GM18517 (cell line): ENCODE data around the gene FBXO24.
"Not testable (repeated sequence)": the region's sequence is repeated elsewhere in the genome, so short reads cannot be mapped to it uniquely, and the experiment has no call there.

Experiments used
- ATAC-seq: cut with Tn5 transposase; IDR thresholded peaks from one replicate; pipeline ENCODE4 v1.9.1; 2021; ENCODE audit warnings: mild to moderate bottlenecking, moderate library complexity; ENCODE audit not compliant: unreplicated experiment

Gene FBXO24

DNA sequence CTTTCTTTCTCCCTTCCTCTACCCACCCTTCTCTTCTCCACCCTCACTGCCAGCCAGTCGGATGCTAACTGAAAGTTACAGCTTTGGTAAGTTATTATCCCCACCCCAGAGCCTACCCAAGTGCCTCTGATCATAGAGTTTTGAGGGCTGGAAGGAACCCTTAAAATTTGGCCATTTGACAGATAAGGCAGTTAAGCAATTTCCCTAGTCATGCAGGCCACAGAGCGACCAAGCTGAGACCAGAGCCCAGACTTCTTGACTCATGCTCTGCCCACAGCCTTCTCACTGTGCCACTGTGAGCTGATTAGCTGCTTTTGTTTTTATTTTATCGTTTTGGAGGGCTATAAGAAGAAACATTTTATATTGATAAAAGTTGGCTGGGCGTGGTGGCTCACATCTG lies 29.6 kb upstream of the FBXO24 start:
- no peak for ATAC-seq

DNA sequence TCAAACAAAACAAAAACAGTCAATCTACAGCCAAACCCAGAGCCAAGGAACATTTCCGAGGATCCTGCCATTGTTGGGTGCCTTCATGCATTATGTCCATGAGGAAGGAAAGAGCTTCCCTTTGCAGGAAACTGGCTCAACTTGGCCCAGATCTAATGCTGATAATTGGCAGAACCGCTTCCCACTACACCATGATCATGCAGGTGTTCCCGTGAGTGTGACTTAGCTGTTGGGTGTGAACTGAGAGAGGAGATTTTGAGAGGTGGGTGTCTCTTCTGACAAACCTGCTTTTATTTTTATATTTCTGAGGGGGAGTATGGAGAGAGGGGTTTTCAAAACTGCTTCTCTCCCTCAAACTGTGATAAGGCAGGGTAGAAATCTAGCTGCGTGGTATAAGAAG lies 27.0 kb upstream of the FBXO24 start:
- ATAC-seq, result no peak

DNA sequence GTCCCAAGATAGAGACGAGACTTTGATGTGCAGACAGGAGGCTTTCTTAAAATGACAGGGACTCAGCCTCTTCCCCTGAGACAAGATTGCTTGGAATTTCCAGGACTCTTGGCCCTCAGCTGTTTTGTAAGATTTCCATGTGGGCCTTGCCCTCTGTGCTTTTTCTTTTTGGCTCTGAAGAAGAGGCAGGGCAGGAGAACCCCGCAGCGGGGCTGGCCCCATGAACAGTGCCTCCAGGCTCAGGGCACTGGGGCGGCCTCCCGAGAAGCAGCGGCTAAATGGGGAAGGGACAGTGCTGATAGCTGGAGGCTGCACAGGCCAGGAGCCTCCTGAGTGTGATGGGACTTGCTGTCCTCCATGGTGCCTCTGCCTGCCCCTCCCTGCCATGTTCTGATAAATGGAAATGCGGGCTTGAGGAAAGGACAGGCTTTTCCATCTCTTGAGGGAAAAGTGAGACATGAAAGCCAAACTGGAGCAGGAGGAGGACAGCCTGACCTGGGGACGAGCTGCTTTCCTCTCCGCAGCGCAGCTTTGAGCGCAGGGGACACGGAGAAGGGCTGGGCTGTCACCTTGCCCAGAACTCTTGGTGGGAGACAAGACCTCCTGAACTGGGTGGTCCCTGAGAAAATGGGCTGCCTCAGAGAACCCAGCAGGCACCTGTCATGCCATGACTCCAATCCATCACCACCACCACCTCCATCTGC lies 24.5 kb upstream of the FBXO24 start:
- ATAC-seq, result no peak

DNA sequence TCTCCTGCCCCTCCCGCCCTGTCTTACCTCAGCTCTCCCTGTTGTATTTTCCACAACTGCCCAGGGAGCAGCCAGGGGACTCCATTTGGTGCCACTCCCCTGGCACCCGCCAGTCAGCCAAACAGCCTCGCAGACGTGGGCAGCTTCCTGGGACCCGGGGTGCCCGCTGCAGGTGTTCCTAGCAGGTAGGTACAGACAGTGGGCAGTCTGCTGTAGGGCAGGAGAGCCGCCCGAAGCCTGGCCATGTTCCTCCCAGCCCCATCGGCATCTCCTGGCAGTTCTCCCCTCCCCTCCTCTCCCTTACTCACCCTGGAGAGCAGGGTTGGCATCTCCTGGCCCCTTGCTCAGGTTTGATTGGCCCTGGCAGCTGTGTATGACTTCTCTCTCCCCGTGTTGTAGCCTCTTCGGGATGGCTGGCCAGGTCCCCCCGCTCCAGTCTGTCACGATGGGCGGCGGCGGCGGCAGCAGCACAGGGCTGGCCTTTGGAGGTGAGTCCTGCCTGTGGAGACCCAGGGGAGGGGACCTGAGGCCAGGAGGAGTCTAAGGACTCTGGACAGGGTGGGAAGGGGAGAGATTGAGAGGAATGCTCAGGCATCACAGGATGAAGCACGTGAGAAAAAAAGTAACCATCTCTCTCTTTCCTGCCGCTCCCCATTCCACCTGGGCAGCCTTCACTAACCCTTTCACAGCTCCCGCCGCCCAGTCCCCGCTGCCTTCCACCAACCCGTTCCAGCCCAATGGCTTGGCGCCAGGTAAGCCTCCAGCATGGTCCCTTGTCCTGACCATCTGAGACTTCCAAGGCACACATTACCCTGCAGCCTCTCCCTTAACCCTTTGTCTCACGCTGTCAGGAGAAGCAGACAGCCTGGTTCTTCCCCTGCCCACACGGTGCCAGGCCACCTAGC lies 23.7 kb upstream of the FBXO24 start:
- no peak for ATAC-seq

DNA sequence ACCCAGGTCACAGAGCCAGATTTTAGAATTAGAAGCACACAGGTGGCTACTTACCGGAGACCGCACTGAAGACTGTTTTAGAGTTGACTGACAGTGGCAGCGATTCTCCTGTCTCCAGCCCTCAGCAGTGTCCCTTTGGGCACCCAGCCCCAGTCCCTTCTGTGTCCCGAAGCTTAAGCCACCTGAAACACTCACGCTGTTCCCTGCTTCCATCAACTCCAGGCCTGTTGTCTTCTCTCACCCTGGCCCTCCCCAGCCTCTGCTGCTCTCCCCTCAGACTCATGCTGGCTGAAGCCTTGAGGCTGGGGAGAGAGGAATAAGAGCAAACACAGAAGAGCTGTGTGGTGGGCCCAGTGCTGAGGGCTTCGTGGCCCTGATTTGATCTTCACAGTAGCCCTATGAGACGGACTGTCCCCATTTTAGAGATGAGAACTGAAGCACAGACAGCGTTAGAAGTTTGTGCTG lies 23.0 kb upstream of the FBXO24 start:
- ATAC-seq, result no peak

DNA sequence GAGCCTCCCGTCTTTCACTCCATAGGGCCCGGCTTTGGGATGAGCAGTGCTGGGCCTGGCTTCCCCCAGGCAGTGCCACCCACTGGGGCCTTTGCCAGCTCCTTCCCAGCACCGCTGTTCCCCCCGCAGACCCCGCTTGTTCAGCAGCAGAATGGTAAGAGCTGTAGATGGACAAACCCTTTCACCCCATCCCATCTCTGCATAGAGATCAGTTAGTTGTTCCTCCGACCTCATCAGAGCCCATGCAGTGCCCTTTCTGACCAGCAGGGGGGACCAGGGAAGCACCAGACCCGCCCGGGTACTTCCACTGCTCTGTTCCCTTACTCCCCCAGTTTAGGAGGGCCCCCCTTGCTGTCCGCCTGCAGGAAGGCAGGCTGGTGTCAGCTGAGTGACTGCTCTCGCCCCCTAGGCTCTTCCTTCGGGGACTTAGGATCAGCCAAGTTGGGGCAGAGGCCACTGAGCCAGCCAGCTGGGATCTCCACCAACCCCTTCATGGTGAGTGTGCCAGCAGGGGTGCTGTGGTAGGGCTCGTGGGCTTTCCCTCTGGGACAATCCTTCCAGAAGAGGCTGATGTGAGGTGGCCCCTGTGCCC lies 22.2 kb upstream of the FBXO24 start:
- no peak for ATAC-seq

DNA sequence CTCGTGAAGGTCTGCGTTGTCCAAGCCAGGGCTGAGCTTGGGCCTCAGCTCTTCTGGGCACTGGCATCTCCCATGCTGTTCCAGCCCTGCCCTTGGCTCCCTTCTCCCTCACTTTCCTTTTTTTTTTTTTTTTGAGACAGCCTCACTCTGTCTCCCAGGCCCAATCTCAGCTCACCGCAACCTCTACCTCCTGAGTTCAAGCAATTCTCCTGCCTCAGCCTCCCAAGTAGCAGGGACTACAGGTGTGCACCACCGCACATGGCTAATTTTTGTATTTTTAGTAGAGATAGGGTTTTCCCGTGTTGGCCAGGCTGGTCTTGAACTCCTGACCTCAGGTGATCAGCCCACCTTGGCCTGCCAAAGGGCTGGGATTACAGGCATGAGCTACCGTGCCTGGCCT lies 21.7 kb upstream of the FBXO24 start:
- not testable (repeated sequence) for ATAC-seq

DNA sequence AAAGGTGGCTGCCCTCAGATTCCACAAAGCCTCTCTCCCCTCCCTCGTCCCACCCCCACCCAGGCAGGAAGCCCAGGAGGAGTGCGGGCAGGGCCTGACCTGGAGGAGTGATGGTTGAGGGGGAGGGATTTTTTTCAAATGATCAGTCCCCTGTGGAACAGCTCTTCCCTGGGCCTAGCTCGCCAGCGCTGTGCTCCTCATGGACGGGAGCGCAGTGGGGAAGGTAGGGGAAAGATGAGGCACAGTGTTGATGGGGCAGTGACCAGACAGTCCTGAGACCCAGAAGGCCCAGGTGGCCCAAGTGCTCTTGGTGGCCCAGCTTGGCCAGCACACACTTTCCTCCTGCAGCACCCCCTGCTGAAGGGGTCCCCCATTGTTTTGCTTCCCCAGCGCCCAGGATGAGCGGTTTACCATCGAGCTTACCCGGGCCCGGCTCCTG lies 21.0 kb upstream of the FBXO24 start:
- no peak for ATAC-seq

DNA sequence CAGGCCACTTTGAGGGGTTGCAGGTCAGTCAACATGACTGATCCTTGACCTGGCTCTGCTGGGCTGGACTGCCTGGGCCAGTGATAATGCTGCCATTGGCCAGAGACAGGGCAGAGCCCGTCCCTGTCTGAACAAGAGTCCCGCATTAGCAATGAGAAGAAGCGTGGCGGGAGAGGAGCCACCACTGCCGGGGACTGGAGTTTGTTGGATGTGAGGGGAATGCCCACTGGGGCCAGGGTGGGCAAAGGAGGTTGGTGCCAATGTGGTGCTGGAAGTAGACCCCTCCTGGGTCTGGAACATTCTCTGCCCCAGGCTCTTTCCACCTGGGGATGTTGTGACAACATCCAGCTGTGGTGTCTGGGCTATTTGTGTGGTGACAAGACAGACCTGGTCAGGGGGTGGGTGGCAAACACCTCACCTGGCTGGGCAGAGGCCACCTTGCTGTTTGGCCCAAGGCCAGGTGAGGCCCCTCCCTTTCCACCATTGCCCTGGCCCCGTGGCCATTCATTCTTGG lies 20.1 kb upstream of the FBXO24 start:
- ATAC-seq, result no peak

DNA sequence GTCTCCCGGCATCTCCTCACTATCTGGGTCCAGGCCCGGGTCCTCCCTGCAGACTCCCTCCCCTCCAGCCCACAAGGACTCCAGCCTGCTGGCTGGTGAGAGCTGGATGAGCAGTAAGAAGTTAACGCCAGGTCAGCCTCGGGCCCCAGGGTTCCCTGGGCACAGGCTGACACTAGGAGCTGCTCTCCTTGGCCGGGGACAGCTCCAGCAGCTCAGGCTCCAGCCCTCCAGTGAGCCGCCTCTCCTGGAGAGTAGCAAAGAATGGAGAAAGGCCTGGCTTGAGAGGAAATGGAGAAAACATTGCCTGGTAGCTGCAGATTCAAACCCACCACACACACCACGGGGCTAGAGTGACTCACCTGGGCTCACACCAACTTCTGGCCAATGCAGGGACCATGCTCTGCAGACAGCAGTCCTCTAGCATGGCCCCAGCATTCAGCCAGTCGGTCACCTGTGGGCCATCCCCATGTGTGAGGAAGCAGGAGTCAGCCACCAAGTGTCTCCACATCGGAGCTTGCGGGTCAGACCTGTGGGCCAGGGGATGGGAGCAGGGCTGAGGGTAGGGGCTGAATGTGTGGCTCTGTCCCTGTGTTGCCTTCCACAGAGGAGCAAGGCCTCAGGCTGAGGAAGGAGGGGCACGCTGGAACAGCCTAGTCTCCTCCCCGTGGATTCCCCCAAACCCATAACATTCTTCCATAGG lies 18.9 kb upstream of the FBXO24 start:
- no peak for ATAC-seq

DNA sequence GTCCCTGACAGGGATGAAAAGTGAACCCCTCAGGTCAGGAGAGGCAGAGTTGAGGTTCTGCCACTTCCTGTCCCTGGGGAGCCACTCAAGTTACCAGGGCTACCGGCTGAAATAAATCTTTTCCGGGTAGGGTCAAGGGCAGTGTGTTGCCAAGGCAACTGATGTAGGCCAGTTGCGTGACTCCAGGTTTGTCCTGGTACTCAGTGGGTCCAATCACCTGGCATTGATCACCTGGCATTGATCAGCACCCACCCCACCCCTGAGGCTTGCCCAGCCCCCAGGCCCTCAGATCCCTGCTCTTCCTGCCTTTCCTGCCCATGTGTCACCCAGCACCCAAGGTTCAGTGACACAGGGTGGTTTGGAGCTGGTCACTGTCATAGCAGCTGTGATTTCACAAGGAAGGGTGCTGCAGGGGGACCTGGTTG lies 18.4 kb upstream of the FBXO24 start:
- no peak for ATAC-seq

DNA sequence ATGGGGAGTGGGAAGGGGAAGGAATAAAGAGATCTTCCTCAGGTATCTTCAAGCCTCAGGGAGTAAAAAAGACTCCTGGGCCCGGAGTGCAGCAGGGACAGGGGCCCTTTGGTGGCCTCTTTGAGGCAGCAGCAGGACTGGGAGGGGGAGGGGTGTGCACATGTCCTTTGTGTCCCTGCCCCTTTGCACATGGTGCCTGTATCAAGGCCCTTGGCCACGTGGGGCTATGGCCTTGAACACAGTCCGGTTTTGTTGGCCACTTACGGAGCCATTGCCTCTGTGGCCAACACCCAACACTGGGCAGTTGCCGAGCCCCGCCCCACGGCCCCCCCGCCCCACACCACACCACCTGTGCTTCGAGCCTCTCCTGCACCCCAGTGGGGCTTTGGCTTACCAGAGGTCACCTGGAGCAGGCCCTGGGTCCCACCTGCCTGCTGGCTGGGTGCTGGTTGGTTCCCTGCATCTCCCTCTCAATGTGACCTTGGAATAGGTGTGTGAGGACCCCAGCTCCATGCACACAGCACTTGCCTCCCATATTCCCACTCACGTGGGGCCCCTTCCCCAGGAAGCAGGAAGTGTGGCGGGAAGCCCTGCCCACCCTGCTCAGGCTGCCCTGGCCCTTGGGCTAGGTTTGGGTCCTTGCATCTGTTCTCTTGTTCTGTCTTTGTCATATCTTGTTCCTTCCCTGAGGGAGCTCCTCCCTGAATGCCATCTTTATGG lies 17.8 kb upstream of the FBXO24 start:
- ATAC-seq, result no peak

DNA sequence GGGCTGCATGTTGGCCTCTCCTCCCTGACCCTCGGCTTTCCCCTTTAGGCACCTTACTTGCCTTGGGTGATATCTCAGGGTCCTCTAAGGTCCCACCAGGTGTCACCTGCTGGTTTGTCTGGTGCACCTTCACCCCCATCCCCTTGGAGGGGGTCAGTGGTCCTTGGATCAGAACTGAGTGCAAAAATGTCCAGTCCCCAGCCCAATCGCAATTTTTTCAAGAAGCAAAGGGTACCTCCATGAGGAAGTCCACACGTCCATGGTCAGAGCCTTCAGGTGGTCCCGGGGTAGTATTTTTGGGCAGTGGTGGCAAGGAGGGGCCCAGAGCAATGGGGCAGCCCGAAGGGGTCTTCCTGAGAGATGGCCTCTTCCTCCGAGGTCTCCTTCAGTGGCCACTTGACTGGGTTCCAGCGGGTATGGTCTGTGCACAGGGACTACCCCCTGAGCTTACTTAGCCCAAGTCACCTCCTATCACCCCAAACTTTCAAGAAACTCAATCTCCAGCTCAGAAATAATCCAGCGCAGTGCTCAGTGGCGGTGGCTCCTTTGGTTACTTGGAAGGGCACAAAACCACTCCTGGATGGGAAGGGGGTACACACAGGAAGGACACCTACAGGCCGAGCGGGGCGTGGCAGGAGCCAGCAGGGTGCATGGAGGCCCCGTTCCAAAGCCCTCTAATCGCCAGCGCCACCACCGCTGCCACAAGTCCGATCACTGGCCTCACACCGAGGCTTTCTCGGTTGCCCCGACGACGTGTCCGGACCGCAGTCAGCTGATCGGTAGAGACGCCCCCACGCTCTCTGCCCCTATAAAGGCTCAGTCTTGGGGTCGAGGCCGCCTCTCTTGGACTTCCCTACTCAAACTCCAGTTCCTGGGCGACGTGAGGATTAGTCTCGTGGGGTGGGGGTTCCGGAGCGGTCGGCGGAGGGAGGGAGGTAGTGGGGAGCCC lies 17.0 kb upstream of the FBXO24 start:
- ATAC-seq, result no peak

DNA sequence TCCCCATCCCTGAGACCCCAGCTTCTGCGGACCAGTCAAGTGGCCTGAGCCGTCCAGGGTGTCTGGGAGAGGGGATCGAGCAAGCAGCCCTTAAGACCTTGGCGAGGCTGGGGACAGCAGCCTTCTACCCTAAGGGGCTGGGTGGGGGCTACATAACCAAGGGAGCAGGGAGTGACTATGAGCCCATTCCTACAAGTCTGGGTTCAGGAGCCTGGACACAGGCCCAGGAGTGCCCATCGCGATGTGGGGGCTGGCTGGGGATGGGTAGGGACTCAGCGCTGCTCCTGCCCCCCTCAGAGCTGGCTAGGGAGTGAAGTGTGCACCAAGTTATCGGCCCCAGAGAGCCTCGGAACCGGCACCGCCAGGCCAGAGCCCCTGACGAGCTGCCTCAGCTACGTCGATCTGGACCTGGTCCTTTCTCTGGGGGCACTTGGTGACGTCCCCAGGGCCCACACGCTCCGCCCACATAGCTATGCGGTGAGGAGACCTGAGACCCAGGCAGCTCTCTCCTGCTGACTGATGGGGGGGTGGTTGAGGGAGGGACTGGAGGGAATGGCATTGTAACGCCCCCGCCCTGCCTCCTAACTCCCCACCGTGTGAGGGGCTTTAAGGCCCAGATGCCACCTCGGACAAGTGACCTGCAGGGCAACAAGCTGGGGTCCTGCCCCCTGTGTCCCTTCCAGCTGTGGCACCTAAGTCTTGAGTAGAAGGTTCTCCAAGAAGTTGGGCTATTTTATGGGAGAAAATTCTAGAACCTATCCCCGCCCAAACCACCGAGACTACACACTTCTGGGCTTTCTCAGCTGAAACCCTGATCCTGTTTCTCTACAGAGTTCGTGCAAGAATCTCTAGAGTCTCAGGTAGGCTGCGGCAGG lies 14.9 kb upstream of the FBXO24 start:
- ATAC-seq, result no peak

DNA sequence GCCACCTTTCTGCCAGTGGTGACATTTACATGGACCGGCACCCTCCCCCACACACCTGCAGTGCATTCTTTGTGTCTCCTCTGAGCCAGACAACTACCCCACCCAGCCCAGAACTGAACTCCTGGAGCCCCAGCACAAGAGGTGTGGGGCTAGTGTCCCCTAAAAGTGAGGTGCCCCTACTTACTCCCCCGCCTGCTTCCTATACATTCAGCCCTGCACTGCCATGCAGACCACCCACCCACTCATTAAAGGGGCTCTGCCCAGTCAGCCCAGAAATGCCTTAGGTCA lies 14.4 kb upstream of the FBXO24 start:
- no peak for ATAC-seq

DNA sequence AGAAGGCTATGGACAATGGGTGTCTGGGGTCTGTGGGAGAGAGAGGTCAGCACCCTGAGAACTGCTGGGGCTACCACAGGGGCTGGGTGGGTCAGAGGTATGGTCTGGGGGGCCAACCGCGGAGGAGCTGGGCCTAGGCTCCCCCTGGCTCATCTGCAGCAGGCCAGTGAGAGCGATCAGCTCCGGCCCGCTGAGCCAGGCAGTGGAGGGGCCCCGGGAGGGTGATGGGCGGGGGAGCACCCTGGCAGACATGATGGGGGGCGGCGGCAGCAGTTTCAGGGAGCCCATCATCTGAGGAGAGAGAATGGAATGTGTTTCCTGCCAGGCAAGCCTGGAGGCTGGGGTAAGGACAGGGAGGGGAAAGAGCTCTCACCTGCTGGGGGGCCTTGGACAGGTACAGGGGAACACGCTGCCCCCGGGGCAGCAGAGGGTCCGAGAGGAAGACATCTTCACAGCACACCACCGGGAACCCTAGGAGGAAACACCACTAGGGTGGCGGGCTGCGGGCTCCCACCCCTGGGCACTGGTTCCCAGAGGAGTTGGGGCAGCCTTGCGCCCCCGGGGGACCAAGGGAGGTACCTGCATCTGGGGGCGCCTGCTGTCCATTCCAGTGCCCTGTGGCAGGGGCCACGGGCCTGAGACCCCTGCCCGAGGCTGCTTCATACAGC lies 13.7 kb upstream of the FBXO24 start:
- ATAC-seq, result no peak

DNA sequence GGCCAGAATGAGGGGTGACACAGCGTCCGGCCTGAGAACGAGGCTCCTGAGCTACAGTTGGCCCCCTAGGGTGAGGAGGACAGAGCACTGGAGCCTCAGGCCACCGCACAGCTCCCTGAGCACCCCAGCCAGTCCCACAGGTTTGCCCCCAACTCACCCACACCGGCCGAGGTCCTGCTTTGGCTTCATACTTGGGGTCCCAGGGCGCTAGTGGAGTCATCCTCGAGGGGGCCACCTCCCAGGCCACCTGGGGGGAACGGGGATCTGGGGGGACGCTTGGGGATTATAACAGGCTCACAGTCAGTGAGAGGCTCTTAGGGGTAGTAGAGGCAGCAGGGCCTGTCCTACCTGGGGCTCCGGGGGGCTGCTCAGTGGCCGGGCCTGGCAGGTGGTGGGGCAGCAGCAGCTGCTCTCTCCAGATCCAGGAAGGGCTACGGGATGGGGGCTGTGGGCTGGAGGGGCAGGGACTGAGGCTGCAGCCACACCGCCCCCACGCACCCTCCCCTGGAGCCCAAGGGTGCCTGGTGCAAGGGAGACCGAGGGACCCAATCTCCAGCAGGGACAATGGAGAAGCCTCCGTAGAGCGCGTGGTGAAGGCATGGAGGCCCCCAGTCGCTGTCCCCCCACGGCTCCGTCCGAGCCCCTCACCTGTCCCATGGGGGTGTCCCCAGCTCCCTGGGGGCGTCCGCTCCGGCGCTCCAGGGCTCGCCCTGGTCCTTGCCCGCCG lies 13.0 kb upstream of the FBXO24 start:
- no peak for ATAC-seq
